GM21825 (cell line): Measurements from ENCODE around the gene TLCD1.

Experiments used
- ATAC-seq: cut with Tn5 transposase; IDR thresholded peaks from one replicate; pipeline ENCODE4 v1.9.1; 2021; ENCODE audit warnings: mild to moderate bottlenecking, moderate library complexity; ENCODE audit not compliant: unreplicated experiment

Gene TLCD1

DNA sequence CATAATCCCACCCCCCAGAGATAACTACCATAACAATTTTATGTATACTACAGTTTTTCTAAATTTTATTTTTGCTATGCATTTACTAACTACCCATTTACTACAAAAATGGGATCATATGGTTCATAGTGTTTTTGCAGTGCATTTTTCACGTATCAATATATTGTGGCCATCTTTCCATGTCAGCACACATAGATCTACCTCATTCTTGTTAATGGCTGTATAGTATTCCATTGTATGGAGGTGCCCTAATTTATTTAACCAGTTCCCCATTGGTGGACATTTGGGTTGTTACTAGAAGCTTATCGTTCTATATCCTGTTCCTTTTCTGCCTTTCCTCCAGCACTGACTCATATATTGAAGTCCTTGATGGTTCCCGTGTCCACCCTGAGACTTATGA is 37.0 kb downstream of the TLCD1 start:
- ATAC-seq = no peak

DNA sequence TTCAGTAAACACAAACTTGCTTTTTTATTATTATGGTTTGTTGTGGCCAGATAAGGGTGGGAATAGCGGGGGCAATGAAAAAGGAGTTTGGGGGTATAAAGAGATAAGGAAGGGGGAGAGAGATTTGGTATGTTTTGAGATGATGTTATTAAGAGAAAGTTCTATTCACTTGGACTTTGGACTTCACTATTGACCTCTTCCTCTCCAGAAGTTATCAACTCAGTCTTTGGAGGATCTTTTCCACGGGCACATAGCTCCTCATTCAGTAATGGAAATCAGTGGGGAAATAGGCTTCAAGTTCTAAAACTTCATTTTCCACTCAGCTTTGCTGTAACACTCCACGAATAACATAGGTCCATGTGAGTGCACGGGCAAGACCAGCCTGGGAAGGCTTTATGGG is 37.6 kb downstream of the TLCD1 start:
- ATAC-seq = no peak

DNA sequence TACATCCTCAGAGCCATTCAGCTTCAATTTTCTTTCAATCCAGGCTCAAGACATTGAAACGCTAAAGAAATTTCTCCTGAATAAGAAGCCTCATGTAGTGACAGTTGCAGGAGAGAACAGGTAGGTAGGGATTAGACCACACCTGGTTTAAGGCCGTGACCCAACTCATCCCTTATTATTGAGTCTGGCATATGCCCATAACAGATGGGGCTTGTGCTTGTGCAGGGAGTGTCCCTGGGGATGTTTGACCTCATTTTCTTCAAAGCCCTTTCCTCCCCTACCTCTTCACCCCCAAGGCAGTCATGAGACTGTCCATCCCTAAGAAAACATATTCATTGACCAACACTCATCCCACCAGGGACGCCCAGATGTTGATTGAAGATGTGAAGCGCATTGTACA is 39.7 kb downstream of the TLCD1 start:
- no peak for ATAC-seq

DNA sequence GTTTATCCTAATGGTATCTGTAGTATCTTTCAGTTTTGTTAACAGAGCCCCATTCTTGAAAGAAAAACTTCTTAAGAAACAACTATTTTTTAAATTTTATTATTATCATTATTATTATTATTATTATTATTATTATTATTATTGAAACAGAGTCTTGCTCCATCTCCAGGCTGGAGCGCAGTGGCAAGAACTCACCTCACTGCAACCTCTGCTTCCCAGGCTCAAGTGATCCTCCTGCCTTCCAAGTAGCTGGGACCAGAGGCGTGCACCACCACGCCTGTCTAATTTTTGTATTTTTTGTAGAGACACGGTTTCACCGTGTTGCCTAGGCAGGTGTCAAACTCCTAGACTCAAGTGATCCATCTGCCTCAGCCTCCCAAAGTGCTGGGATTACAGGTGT is 40.7 kb downstream of the TLCD1 start:
- no peak for ATAC-seq

DNA sequence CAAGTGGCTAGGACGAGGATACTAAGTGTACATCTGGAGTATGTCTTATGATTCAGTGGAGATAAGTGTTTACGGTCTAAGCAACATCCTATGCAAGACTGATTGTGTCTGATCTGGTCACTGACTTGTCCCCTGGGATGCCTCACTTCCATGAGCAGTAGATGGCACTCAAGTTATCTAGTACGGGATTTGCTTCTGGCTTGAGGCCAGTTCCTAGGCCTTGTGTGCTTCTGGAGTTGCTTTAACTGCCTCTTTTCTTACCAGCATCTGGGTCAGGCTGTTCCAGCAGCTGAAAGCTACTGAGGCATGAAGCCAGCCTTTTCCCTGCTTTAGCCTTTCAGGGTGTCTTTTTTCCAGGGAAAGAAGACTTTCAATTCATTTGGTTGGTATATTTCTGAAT is 41.1 kb downstream of the TLCD1 start:
- no peak for ATAC-seq

DNA sequence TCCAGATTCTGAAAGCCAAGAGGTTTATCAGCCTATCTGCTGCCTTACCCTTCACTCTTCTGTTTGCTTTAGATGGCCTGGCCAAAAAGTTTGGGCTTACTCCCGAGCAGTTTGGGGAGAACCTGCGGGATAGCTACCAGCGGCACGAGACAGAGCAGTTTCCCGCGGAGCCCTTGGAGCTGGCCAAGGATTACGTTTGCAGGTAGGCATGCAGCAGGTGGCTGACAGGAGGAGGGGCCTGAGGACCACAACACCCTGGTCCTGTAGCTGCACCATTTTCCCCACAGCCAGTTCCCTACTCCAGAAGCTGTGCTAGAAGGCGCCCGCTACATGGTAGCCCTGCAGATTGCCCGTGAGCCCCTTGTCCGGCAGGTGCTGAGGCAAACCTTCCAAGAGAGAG is 43.4 kb downstream of the TLCD1 start:
- no peak for ATAC-seq

DNA sequence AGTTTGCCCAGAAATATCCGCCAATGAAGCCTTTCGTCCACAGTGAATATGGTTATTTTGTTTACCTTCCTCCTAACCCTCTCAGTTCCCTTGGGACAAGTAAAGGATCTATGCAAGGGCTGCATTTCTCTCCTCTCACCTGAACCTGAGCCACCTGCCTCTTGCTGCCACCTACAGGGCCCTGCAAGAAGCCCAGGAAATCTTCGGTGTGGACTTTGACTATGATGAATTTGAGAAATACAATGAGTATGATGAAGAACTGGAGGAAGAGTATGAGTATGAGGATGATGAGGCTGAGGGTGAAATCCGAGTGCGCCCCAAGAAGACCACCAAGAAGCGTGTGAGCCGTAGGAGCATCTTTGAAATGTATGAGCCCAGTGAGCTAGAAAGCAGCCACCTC is 50.1 kb downstream of the TLCD1 start:
- ATAC-seq = no peak

DNA sequence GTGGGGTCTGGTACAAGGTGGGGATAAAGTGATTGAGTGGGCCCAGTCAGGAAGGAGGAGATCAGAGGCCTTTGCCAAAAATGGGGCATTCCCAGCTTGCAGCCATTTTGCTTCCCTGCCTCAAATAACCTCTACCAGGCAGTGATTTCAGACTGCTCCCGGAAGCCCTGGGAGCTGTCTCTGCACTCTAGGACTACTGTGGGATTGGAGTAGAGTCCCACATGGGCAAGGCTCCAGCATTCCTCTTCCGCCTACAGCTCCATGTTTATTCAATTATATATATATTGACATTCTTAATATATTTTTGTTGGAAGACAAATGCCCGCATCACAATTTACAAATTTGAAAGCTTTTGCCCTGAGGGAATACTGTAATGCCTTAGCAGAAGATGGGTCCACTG is 50.5 kb downstream of the TLCD1 start:
- no peak for ATAC-seq
